Esophagus muscularis mucosa (tissue), 4 donors: Measurements from ENCODE around the gene SLC30A1.

Experiments used
- EP300 ChIP-seq: sonication (generic); formaldehyde crosslinking; IDR thresholded peaks from one replicate; pipeline ENCODE4 v1.6.1; 2017; ENCODE audit warnings: antibody characterized with exemption
- POLR2A ChIP-seq: fragments of 450-650 bp; IDR thresholded peaks from one replicate; pipeline ENCODE4 v1.6.1; 2017; ENCODE audit warnings: antibody characterized with exemption, moderate library complexity, mild to moderate bottlenecking, low read depth
- TF ChIP-seq, protein P1 (sequence below), 3 experiments: fragments of 200-600 bp in 2 of 3; fragments of 450-650 bp in 1 of 3; sonication (generic) in 2 of 3; IDR thresholded peaks; one replicate each; pipeline ENCODE4 v1.5.1; 2017 to 2019; ENCODE audit warnings: antibody characterized with exemption in 3 of 3, mild to moderate bottlenecking in 2 of 3, moderate library complexity in 1 of 3

DNA sequence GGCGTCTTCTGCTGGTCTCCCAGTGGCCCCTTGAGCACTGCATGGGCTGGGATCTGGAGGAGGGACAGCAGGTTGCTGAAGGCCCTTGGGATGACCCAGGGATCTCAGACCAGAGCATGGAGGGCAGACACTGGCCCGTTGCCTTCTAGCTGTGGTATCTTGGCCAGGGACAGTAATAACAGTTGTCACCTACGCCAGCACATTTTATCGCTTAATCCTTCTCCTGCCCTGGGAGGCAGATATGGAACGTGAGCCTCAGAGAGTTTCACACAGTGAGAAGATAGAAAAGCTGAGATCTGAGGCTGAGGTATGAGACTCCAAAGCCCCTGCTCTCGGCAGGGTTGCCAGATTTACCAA lies 46.9 kb downstream of the SLC30A1 start:
- TF ChIP-seq, protein P1, sequence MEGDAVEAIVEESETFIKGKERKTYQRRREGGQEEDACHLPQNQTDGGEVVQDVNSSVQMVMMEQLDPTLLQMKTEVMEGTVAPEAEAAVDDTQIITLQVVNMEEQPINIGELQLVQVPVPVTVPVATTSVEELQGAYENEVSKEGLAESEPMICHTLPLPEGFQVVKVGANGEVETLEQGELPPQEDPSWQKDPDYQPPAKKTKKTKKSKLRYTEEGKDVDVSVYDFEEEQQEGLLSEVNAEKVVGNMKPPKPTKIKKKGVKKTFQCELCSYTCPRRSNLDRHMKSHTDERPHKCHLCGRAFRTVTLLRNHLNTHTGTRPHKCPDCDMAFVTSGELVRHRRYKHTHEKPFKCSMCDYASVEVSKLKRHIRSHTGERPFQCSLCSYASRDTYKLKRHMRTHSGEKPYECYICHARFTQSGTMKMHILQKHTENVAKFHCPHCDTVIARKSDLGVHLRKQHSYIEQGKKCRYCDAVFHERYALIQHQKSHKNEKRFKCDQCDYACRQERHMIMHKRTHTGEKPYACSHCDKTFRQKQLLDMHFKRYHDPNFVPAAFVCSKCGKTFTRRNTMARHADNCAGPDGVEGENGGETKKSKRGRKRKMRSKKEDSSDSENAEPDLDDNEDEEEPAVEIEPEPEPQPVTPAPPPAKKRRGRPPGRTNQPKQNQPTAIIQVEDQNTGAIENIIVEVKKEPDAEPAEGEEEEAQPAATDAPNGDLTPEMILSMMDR (IDR thresholded peaks at IDR 0.05), result no peak
- TF ChIP-seq EP300, result no peak
- TF ChIP-seq POLR2A, result no peak
